Mesendoderm (in vitro differentiated cells): ENCODE measurements around the gene ZSWIM3.

Experiments
- DNase-seq: peaks from one replicate; pipeline ENCODE4 v3.0.0; 2013
- H2AK5ac ChIP-seq: 2 replicates; pipeline ENCODE4 v1.6.1; 2013; ENCODE audit warnings: low read length, inconsistent platforms
- H2BK120ac ChIP-seq: 2 replicates; pipeline ENCODE4 v1.6.1; 2013; ENCODE audit warnings: low read depth, mild to moderate bottlenecking, low read length, moderate library complexity, mixed read lengths
- H2BK15ac ChIP-seq: replicated peaks from 2 replicates; pipeline ENCODE4 v1.6.1; 2013; ENCODE audit warnings: low read depth, mild to moderate bottlenecking, moderate library complexity
- H2BK5ac ChIP-seq: 2 replicates; pipeline ENCODE4 v1.6.1; 2013; ENCODE audit warnings: low read length, inconsistent platforms
- H3K18ac ChIP-seq: 2 replicates; pipeline ENCODE4 v1.6.1; 2013; ENCODE audit warnings: mild to moderate bottlenecking, low read length, mixed read lengths
- H3K23ac ChIP-seq: one replicate; pipeline ENCODE4 v1.6.1; 2013; ENCODE audit warnings: low read length
- H3K27ac ChIP-seq: 2 replicates; pipeline ENCODE4 v1.5.1; 2013; ENCODE audit warnings: low read depth, mild to moderate bottlenecking, inconsistent platforms, low read length, moderate library complexity
- H3K27me3 ChIP-seq: 2 replicates; pipeline ENCODE4 v1.6.1; 2013; ENCODE audit warnings: low read length, control low read depth, mild to moderate bottlenecking, inconsistent platforms; ENCODE audit not compliant: insufficient read depth, poor library complexity
- H3K36me3 ChIP-seq: 2 replicates; pipeline ENCODE4 v1.6.1; 2013; ENCODE audit warnings: low read length, inconsistent platforms; ENCODE audit not compliant: control insufficient read depth, insufficient read depth
- H3K4ac ChIP-seq: one replicate; pipeline ENCODE4 v1.6.1; 2013; ENCODE audit warnings: low read depth, mild to moderate bottlenecking, low read length, moderate library complexity
- H3K4me1 ChIP-seq: 2 replicates; pipeline ENCODE4 v1.6.1; 2013; ENCODE audit warnings: low read depth, low read length, inconsistent platforms; ENCODE audit not compliant: control insufficient read depth
- H3K4me2 ChIP-seq: 2 replicates; pipeline ENCODE4 v1.6.1; 2013; ENCODE audit warnings: low read length
- H3K4me3 ChIP-seq: 2 replicates; pipeline ENCODE4 v1.5.1; 2013; ENCODE audit warnings: mild to moderate bottlenecking, low read length
- H3K56ac ChIP-seq: one replicate; pipeline ENCODE4 v1.6.1; 2013; ENCODE audit warnings: low read length
- H3K79me1 ChIP-seq: 2 replicates; pipeline ENCODE4 v1.6.1; 2013; ENCODE audit warnings: low read length, inconsistent platforms
- H3K79me2 ChIP-seq: 2 replicates; pipeline ENCODE4 v1.6.1; 2013; ENCODE audit warnings: mild to moderate bottlenecking, low read length; ENCODE audit not compliant: control insufficient read depth, insufficient read depth
- H3K9ac ChIP-seq: 2 replicates; pipeline ENCODE4 v1.6.1; 2013; ENCODE audit warnings: low read length, inconsistent platforms
- H4K5ac ChIP-seq: one replicate; pipeline ENCODE4 v1.6.1; 2013; ENCODE audit warnings: low read length
- H4K8ac ChIP-seq: one replicate; pipeline ENCODE4 v1.6.1; 2013; ENCODE audit warnings: low read depth, mild to moderate bottlenecking, control low read depth, low read length, moderate library complexity
- WGBS: extraction: QIAGEN DNeasy Blood & Tissue Kit; methylation state at CpG from one replicate; pipeline ENCODE4 v1.1.7; 2013; ENCODE audit warnings: low lambda C conversion rate, missing lambda C conversion rate; ENCODE audit not compliant: insufficient coverage; ENCODE audit errors: extremely low coverage; 5-methylcytosine and 5-hydroxymethylcytosine counted together

The ZSWIM3 gene

DNA sequence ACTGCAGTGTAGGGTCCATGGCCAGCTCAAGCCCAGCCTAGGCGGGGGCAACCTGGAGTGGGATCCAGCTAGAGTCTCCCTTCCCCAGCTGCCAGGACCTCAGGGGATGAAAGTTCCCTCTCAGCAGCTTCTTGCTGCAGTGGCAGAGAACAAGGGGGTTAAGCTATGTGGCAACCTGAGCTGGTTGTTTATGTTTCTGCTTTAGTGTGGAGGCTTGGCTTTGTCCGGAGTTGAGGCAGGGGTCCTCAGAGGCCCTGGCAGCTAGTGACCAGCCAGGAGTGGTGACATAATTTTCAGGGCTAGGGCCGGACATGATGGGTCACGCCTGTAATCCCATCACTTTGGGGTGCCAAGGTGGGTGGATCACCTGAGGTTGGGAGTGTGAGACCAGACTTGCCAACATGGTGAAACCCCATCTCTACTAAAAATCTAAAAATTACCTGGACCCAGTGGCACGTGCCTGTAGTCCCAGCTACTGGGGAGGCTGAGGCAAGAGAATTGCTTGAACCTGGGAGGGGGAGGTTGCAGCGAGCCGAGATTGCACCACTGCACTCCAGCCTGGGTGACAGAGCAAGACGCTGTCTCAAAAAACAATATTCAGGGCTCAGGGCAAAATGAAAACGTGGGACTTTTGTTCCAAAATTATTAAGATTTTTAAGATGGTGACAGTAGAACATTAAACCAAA, 68.5 kb downstream of the ZSWIM3 start:
- no CpG with 5 or more reads among the region's 9 CpGs for WGBS
- no peak overlapping the region for H2BK15ac ChIP-seq
- no peak overlapping the region for H4K5ac ChIP-seq
- H3K4ac ChIP-seq: no peak overlapping the region
- H3K79me1 ChIP-seq: no peaks in the 10 kb centered on the region
- no peak overlapping the region for H3K27ac ChIP-seq
- no peak overlapping the region for H2AK5ac ChIP-seq
- no peak overlapping the region for H2BK5ac ChIP-seq
- H3K36me3 ChIP-seq: no peaks in the 10 kb centered on the region
- DNase-seq: no peak
- H3K56ac ChIP-seq: no peak overlapping the region
- no peak overlapping the region for H3K23ac ChIP-seq
- no peaks in the 10 kb centered on the region for H3K4me1 ChIP-seq
- no peaks in the 10 kb centered on the region for H3K79me2 ChIP-seq
- H3K9ac ChIP-seq: no peak overlapping the region
- no peak overlapping the region for H3K18ac ChIP-seq
- no peak overlapping the region for H4K8ac ChIP-seq
- no peak overlapping the region for H3K4me3 ChIP-seq
- no peaks in the 10 kb centered on the region for H3K27me3 ChIP-seq
- H3K4me2 ChIP-seq: no peak overlapping the region
- no peak overlapping the region for H2BK120ac ChIP-seq

DNA sequence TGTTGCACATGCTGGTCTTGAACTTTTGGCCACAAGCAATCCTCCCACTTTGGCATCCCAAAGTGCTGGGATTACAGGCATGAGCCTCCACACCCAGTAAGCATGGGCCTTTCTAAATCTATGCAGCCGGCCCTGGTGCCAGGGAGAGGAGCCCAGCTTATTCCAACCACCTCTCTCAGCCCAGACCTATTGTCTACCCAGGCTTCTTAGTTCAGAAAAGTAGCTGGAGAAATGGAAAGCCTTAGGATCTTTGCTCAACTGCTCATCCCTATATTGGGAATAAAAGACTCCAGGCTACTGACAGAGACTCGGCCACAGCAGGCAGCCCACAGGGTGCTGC, 69.3 kb downstream of the ZSWIM3 start:
- Histone ChIP-seq H3K56ac (no peak overlapping the region), H4K5ac (no peak overlapping the region), H3K4ac (no peak overlapping the region), H3K18ac (no peak overlapping the region), H3K9ac (no peak overlapping the region), H2AK5ac (no peak overlapping the region), H2BK120ac (no peak overlapping the region), H2BK5ac (no peak overlapping the region), H3K27me3 (no peaks in the 10 kb centered on the region), H3K79me1 (no peaks in the 10 kb centered on the region), H3K36me3 (no peaks in the 10 kb centered on the region), H3K23ac (no peak overlapping the region), H3K79me2 (no peaks in the 10 kb centered on the region), H3K4me2 (no peak overlapping the region), H3K4me1 (no peaks in the 10 kb centered on the region), H2BK15ac (no peak overlapping the region), H3K4me3 (no peak overlapping the region), H3K27ac (no peak overlapping the region), H4K8ac (no peak overlapping the region)
- WGBS: no CpG with 5 or more reads among the region's 2 CpGs
- DNase-seq: no peak

DNA sequence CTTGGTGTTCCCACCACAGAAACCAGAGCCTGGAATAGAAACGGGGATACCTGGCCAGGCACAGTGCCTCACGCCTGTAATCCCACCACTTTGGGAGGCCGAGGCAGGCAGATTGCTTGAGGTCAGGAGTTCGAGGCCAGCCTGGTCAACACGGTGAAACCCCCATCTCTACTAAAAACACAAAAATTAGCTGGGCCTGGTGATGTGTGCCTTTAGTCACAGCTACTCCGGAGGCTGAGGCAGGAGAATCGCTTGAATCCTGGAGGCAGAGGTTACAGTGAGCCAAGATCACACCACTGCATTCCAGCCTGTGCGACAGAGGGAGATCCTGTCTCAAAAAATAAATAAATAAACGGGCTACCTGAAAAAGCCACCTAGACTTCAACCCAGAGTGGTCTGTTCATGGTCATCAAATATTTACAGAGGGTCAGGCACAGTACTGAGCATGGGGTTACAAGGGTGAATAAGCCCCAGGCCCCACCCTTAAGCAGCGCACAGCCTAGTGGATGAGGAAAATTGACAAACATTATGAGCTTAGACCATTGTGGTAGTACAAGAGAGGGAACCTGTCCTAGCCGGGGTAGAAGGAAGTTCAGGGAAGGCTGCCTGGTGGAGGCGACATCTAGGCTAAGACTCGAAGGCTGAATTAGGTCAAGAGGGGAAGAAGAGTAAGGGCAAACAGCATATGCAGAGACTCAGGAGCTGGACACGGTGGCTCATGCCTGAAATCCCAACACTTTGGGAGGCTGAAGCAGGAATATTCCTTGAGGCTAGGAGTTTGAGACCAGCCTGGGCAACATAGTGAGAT, 69.9 kb downstream of the ZSWIM3 start:
- Histone ChIP-seq H2BK15ac (no peak overlapping the region), H2AK5ac (no peak overlapping the region), H3K23ac (no peak overlapping the region), H3K36me3 (no peaks in the 10 kb centered on the region), H2BK5ac (no peak overlapping the region), H3K9ac (no peak overlapping the region), H3K18ac (no peak overlapping the region), H4K5ac (no peak overlapping the region), H3K27me3 (no peaks in the 10 kb centered on the region), H3K4me1 (no peaks in the 10 kb centered on the region), H2BK120ac (no peak overlapping the region), H3K56ac (no peak overlapping the region), H3K4me2 (no peak overlapping the region), H3K27ac (no peak overlapping the region), H4K8ac (no peak overlapping the region), H3K4ac (no peak overlapping the region), H3K4me3 (no peak overlapping the region), H3K79me1 (no peaks in the 10 kb centered on the region), H3K79me2 (no peaks in the 10 kb centered on the region)
- no CpG with 5 or more reads among the region's 14 CpGs for WGBS
- no peak for DNase-seq
